ENCODE measurements around the gene PSMA5. TPM values are rescaled to one million over a fixed set of nuclear protein-coding genes. Genes with fewer than 3 reads are reported as not detected.
A peak's percentile ranks its signal among the peaks of the same experiment; 100 is the strongest.
"Not testable (repeated sequence)": the region's sequence is repeated elsewhere in the genome, so short reads cannot be mapped to it uniquely, and the experiment has no call there.

PSMA5 gene
- total and polyA plus RNA-seq, 2 of the 13 experiments (the other 11 are each of a cell fraction or from before 2014, with no cell fraction given), result 140 to 169 TPM

DNA sequence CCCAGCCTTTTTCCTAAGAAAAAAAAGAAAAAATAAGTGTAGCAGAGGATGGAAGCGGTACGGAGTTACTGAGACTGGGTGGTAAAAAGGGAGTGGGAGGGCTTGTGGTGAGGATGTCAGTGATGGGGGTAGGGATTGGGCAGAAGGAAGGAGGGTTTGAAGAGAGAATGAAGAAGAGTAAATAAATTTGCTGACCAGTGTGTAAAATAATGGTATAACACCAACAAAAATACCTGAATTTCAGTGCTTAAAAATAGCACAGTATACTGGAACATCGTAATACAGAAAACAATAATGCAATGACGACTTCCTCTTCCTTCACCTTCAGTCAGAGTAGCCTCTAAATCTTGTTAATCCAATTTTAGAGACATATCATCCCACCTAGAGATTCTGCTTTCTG lies 21.3 kb upstream of the PSMA5 start:
- peaks cover 5% of the 10 kb centered on the region for H3K4me1 ChIP-seq (ENCODE audit: insufficient read depth, low read length)
- 41% methylated on average over 4 of the region's 4 CpGs for WGBS (ENCODE audit: low lambda C conversion rate)
- DNase-seq (ENCODE audit: low spot score) (no peak), FAIRE-seq (no peak), ATAC-seq (no peak)
- no peak overlapping the region for H3K4me2 ChIP-seq (ENCODE audit: low read depth, low read length)
- POLR2A ChIA-PET, result no interaction called here
- in situ Hi-C loops (cut with HindIII; ENCODE audit: extremely low pct_ligation_motif_present, low pct_unique_long_range_greater_than_20kb), result no loop called here
- no peak overlapping the region for H3K9ac ChIP-seq (ENCODE audit: insufficient read depth, low read depth, low read length)
- TF ChIP-seq TEAD2 (CRISPR knock-in tag; IDR thresholded peaks at IDR 0.05) (no peak), HDAC1 (CRISPR knock-in tag; IDR thresholded peaks at IDR 0.05) (no peak), ZNF761 (CRISPR knock-in tag; conservative IDR thresholded peaks at IDR 0.05) (no peak), PCBP2 (optimal IDR thresholded peaks at IDR 0.05; ENCODE audit: low read depth, low read length, poor library complexity, severe bottlenecking) (no peak), DNMT1 (CRISPR knock-in tag; IDR thresholded peaks at IDR 0.05) (no peak), ZNF44 (CRISPR knock-in tag; IDR thresholded peaks at IDR 0.05) (no peak), ZNF672 (CRISPR knock-in tag; IDR thresholded peaks at IDR 0.05) (no peak), MAFF (IDR thresholded peaks at IDR 0.05; ENCODE audit: low read depth, low read length) (0 out of 2 replicates have a peak, but pooled peaks have one; percentile 21), SKI (IDR thresholded peaks at IDR 0.05; ENCODE audit: partially characterized antibody) (no peak), MAFK (conservative IDR thresholded peaks at IDR 0.05 in 1 of 2, IDR thresholded peaks at IDR 0.05 in 1 of 2; ENCODE audit: low read length in 2 of 2) (peak; percentile 54 to 72), SIX4 (CRISPR knock-in tag; IDR thresholded peaks at IDR 0.05) (no peak), ZNF777 (CRISPR knock-in tag; IDR thresholded peaks at IDR 0.05) (no peak), SP140L (CRISPR knock-in tag; IDR thresholded peaks at IDR 0.05; ENCODE audit: borderline replicate concordance) (no peak)
- TF ChIP-seq, protein P1, sequence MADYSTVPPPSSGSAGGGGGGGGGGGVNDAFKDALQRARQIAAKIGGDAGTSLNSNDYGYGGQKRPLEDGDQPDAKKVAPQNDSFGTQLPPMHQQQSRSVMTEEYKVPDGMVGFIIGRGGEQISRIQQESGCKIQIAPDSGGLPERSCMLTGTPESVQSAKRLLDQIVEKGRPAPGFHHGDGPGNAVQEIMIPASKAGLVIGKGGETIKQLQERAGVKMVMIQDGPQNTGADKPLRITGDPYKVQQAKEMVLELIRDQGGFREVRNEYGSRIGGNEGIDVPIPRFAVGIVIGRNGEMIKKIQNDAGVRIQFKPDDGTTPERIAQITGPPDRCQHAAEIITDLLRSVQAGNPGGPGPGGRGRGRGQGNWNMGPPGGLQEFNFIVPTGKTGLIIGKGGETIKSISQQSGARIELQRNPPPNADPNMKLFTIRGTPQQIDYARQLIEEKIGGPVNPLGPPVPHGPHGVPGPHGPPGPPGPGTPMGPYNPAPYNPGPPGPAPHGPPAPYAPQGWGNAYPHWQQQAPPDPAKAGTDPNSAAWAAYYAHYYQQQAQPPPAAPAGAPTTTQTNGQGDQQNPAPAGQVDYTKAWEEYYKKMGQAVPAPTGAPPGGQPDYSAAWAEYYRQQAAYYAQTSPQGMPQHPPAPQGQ (CRISPR knock-in tag; IDR thresholded peaks at IDR 0.05; ENCODE audit: borderline replicate concordance), result no peak
- no peak overlapping the region for H3K27ac ChIP-seq (ENCODE audit: extremely low read length, insufficient read depth, low read length)
- no TSS peak for BruUV-seq (replicated peaks)
- no peaks in the 10 kb centered on the region for H3K79me2 ChIP-seq (ENCODE audit: insufficient read depth, low read length)
- no peak overlapping the region for H3K4me3 ChIP-seq (replicated peaks in 1 of 3; ENCODE audit: insufficient read depth in 1 of 3, low read depth in 2 of 3, low read length in 3 of 3)
- CTCF ChIA-PET (ENCODE audit: low intra/inter-chr PET ratio, low total read pairs), result no interaction called here
- no peaks in the 10 kb centered on the region for H4K20me1 ChIP-seq (ENCODE audit: insufficient read depth, low read length)
- H2AFZ ChIP-seq (ENCODE audit: low read length), result no peak overlapping the region
- H3K9me3 ChIP-seq (ENCODE audit: low read length), result no peaks in the 10 kb centered on the region
- H3K36me3 ChIP-seq (replicated peaks in 1 of 2; ENCODE audit: control insufficient read depth in 1 of 2, insufficient read depth in 2 of 2, low read length in 2 of 2), result no peaks in the 10 kb centered on the region
- intact Hi-C loops (cut with micrococcal nuclease; ENCODE audit: unreplicated experiment), result no loop called here
- H3K27me3 ChIP-seq (ENCODE audit: control insufficient read depth in 1 of 2, insufficient read depth in 2 of 2, low read length in 2 of 2), result peaks cover 1 to 37% of the 10 kb centered on the region in 2 experiments; a peak in 3 of 5 replicates

DNA sequence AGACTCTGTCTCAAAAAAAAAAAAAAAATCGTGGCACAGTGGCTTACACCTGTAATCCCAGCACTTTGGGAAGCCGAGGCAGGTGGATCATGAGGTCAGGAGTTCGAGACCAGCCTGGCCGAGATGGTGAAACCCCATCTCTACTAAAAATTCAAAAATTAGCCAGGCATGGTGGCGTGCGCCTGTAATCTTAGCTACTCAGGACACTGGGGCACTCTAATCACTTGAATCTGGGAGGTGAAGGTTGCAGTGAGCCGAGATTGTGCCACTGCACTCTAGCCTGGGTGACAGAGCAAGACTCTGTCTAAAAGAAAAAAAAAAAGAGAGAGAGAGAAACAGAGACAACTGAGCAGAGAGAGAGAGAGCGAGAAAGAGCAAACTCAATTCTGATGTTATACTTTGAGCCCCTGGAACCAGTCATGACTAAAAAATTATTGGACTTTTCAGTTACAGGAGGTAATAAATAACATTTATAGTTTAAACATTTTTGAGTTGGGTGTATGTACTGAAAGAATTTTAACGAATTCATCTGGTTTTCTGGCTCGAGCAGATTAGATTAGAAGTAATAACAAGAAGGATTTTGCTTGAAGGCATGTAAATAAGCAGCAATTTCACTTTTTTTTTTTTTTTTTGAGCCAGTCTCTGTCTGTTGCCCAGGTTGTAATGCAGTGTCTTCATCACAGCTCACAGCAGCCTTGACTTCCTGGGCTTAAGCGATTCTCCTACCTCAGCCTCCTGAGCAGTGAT lies 19.9 kb upstream of the PSMA5 start:
- DNase-seq (ENCODE audit: low spot score); FAIRE-seq; in situ Hi-C loops (cut with HindIII; ENCODE audit: extremely low pct_ligation_motif_present, low pct_unique_long_range_greater_than_20kb); H3K36me3 ChIP-seq (replicated peaks in 1 of 2; ENCODE audit: control insufficient read depth in 1 of 2, insufficient read depth in 2 of 2, low read length in 2 of 2); ATAC-seq; H3K27ac ChIP-seq (ENCODE audit: extremely low read length, insufficient read depth, low read length); H4K20me1 ChIP-seq (ENCODE audit: insufficient read depth, low read length); H3K4me2 ChIP-seq (ENCODE audit: low read depth, low read length); H3K4me1 ChIP-seq (ENCODE audit: insufficient read depth, low read length); H3K9ac ChIP-seq (ENCODE audit: insufficient read depth, low read depth, low read length); H3K79me2 ChIP-seq (ENCODE audit: insufficient read depth, low read length); CTCF ChIA-PET (ENCODE audit: low intra/inter-chr PET ratio, low total read pairs); intact Hi-C loops (cut with micrococcal nuclease; ENCODE audit: unreplicated experiment); H2AFZ ChIP-seq (ENCODE audit: low read length); H3K9me3 ChIP-seq (ENCODE audit: low read length); BruUV-seq (replicated peaks); H3K4me3 ChIP-seq (replicated peaks in 1 of 3; ENCODE audit: insufficient read depth in 1 of 3, low read depth in 2 of 3, low read length in 3 of 3): not testable (repeated sequence)
- 26% methylated on average over 11 of the region's 11 CpGs for WGBS (ENCODE audit: low lambda C conversion rate)
- POLR2A ChIA-PET, result interaction anchor here (0.7 kb wide), 1 partner anchor 32 kb away, joined by 3 read pairs; no protein-coding TSS in a partner anchor
- peaks cover 1 to 44% of the 10 kb centered on the region in 2 experiments; a peak in 3 of 5 replicates for H3K27me3 ChIP-seq (ENCODE audit: control insufficient read depth in 1 of 2, insufficient read depth in 2 of 2, low read length in 2 of 2)
